Kidney (tissue), 14 donors: Measurements from ENCODE around the gene ZNF831. TPM values are rescaled to one million over a fixed set of nuclear protein-coding genes. Genes with fewer than 3 reads are reported as not detected.

Experiments
- DNase-seq, 5 donors: peaks; one replicate each; pipeline ENCODE4 v3.0.0-alpha.2; 2013 to 2020
- FAIRE-seq: peaks from 2 replicates; lab custom pipeline; 2012; peaks lifted over from hg19 to GRCh38; lab: Jason Lieb, UNC
- H3K27ac ChIP-seq, 2 donors: one replicate each; pipeline ENCODE4 v1.7.0; 2013; ENCODE audit warnings: low read depth in 2 of 2, low read length in 2 of 2, inconsistent platforms in 1 of 2
- H3K27me3 ChIP-seq: one replicate; pipeline ENCODE4 v1.7.1; 2013; ENCODE audit warnings: low read length, inconsistent platforms; ENCODE audit not compliant: control insufficient read depth, insufficient read depth
- H3K36me3 ChIP-seq, 3 donors: one replicate each; pipeline versions ENCODE4 v1.7.0 to v1.7.1; 2013; ENCODE audit warnings: low read length in 3 of 3, control low read depth in 1 of 3, inconsistent platforms in 1 of 3; ENCODE audit not compliant: insufficient read depth in 3 of 3, control insufficient read depth in 2 of 3
- H3K4me1 ChIP-seq, 3 donors: one replicate each; pipeline versions ENCODE4 v1.7.0 to v1.7.1; 2013; ENCODE audit warnings: low read length in 3 of 3, inconsistent platforms in 1 of 3, low read depth in 1 of 3; ENCODE audit not compliant: control insufficient read depth in 2 of 3, insufficient read depth in 2 of 3
- H3K4me3 ChIP-seq, 3 donors: one replicate each; pipeline versions ENCODE4 v1.7.0 to v1.8.1; 2013; ENCODE audit warnings: low read length in 3 of 3, control low read depth in 1 of 3, inconsistent platforms in 1 of 3
- H3K9ac ChIP-seq, 3 donors: one replicate each; pipeline versions ENCODE4 v1.7.0 to v1.7.1; 2013; ENCODE audit warnings: low read length in 3 of 3, control low read depth in 1 of 3, inconsistent platforms in 1 of 3
- H3K9me3 ChIP-seq, 3 donors: one replicate each; pipeline versions ENCODE4 v1.7.0 to v1.7.1; 2013; ENCODE audit warnings: low read length in 3 of 3, control low read depth in 1 of 3, inconsistent platforms in 1 of 3; ENCODE audit not compliant: control insufficient read depth in 2 of 3, insufficient read depth in 1 of 3
- CTCF ChIP-seq: IDR thresholded peaks from 3 replicates; pipeline ENCODE4 v1.5.1; 2012; ENCODE audit warnings: mild to moderate bottlenecking, moderate library complexity, borderline replicate concordance; ENCODE audit not compliant: insufficient read depth; ENCODE audit errors: extremely low read depth
- intact Hi-C: fragments of 100-400 bp; cut with DNase I; formaldehyde crosslinking; loops from one replicate; pipeline ENCODE4 v1.11.1; 2022
- polyA plus RNA-seq: library from polyadenylated mRNA; stranded (reverse); fragments of 350-450 nt; fragmentation: Illumina TruSeq; extraction: RNeasy Lipid Tissue Mini Kit (QIAGEN cat#74804); gene quantifications from one replicate; pipeline ENCODE4 v1.2.3, GENCODE V29; 2014; ENCODE audit warnings: low read depth, low replicate concordance; ENCODE audit not compliant: insufficient read depth
- total RNA-seq: library from RNA; stranded (reverse); fragmentation: NEBNext Ultra II Directional; extraction: Animal tissue kit (Norgen Biotek cat#: 25700); gene quantifications from one replicate; pipeline ENCODE4 v1.2.1, GENCODE V29; 2021
- donor health status: control.
- donor health status: control.
- donor health status: control.
- donor health status: control.
- donor health status: control.
- donor health status: DM: yes; HTN: yes; CAD: no.
- donor health status: Normal renal cell carcinoma (clear cell type).

Gene ZNF831
- total and polyA plus RNA-seq, 2 donors from 2014 or later, result 0.04 to 1.9 TPM

- no peak for FAIRE-seq
- no peak overlapping the region for H3K9ac ChIP-seq
- no peak overlapping the region for H3K27ac ChIP-seq
- no peaks in the 10 kb centered on the region for H3K27me3 ChIP-seq
- intact Hi-C loops, result no loop called here
- no peak for DNase-seq
- no peak for TF ChIP-seq CTCF
- no peaks in the 10 kb centered on the region for H3K9me3 ChIP-seq
- H3K4me3 ChIP-seq, result no peak overlapping the region
- no peaks in the 10 kb centered on the region for H3K4me1 ChIP-seq
- no peaks in the 10 kb centered on the region for H3K36me3 ChIP-seq
Measured at GRCh38 chr20:59120491-59120890, 43.1 kb upstream of the ZNF831 start.

- intact Hi-C loops, result no loop called here
- no peak for DNase-seq
- Histone ChIP-seq H3K36me3 (no peaks in the 10 kb centered on the region), H3K4me1 (no peaks in the 10 kb centered on the region), H3K27ac (no peak overlapping the region), H3K9ac (no peak overlapping the region), H3K9me3 (no peaks in the 10 kb centered on the region), H3K4me3 (no peak overlapping the region), H3K27me3 (no peaks in the 10 kb centered on the region)
- no peak for TF ChIP-seq CTCF
- FAIRE-seq, result no peak
Measured at GRCh38 chr20:59120919-59121318, 42.7 kb upstream of the ZNF831 start.

GRCh38 chr20:59121714-59122565, 41.7 kb upstream of the ZNF831 start:
- FAIRE-seq, result no peak
- no peak overlapping the region for H3K4me3 ChIP-seq
- H3K27me3 ChIP-seq, result no peaks in the 10 kb centered on the region
- no peaks in the 10 kb centered on the region for H3K4me1 ChIP-seq
- DNase-seq, result peak in 1 of 5 donors; percentile 39
- no peaks in the 10 kb centered on the region for H3K36me3 ChIP-seq
- TF ChIP-seq CTCF, result no peak
- H3K9ac ChIP-seq, result no peak overlapping the region
- H3K9me3 ChIP-seq, result no peaks in the 10 kb centered on the region
- intact Hi-C loops, result no loop called here
- no peak overlapping the region for H3K27ac ChIP-seq
